Diencephalon (tissue), 1 donor: ENCODE data around the gene MTRF1. TPM values are rescaled to one million over a fixed set of nuclear protein-coding genes. Genes with fewer than 3 reads are reported as not detected.

Experiments used
- total RNA-seq: library from RNA; depleted of rRNA; stranded (reverse); fragments of >200 nt; gene quantifications from one replicate; pipeline ENCODE4 v1.2.3, GENCODE V29; 2014

The MTRF1 gene
- total RNA-seq, result 19.8 TPM

GRCh38 chr13:41263261-41263971 is at the start of gene MTRF1:
MTRF1 (minus strand) TSS chr13:41263576; CDS start chr13:41260907, 2,669 bp downstream.

GRCh38 chr13:41310963-41311405 is 47.6 kb upstream of the MTRF1 start, which contains the start of gene NAA16:
NAA16 (plus strand) TSS chr13:41311267; CDS start chr13:41311529, 262 bp downstream.

DNA sequence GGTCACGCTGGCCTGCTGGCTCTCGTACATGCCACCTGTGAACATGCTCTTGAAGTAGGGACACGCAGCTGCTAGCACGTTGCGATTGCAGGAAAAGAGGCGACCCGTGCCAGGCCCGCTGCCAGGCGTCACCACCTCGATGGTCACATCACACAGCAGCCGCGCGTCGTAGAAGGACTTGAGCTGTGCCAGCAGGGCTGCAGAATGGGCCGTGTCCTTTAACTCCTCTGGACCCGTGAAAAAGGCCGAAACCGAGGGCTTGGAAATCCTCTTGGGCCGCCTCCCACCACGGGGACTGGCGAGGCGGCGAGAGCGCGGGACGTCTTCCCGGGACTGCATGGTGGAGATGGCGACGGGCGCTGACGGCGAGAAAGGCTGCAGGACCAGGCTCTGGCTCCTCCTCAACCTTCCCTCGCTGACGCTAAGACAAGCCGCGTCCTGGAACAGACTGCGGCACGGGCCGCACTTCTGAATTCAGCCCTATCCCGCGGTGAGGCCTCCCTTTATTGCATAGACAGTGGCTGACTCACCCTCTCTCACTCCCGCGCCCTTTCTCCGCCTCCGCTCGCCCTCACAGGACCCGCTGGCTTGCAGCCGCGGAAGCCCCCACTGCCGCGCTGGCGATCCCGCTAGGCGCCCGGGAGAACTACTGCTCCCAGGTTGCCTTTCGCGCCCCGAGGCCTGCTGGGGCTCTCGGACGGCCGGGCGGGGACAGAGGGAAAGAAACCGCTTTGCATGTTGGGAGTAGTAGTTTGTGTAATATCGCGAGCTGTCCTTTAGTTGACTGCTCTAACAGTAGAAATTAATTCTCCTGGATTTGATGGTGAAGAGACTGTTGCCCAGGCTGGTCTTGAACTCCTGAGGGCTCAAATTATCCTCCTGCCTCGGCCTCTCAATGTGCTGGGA is 69.2 kb downstream of the MTRF1 start, which contains the start of gene KBTBD7:
TSS of gene KBTBD7 (minus strand) at position 651 of the 906 bp plus-strand sequence. CDS start at position 339, 312 bp downstream.

Other genes starting within 250 kb of the MTRF1 start
- 16.6 TPM for gene ELF1, start 244.3 kb downstream of the MTRF1 start, total RNA-seq
- 17.8 TPM for gene WBP4, start 202.1 kb downstream of the MTRF1 start, total RNA-seq
- 86.0 TPM for gene KBTBD6, start 130.8 kb downstream of the MTRF1 start, total RNA-seq
- 39.9 TPM for gene KBTBD7, start 69.0 kb downstream of the MTRF1 start, total RNA-seq
- gene NAA16, start 47.7 kb upstream of the MTRF1 start, total RNA-seq, result 54.4 TPM
- gene RGCC, start 194.0 kb upstream of the MTRF1 start, total RNA-seq, result 27.9 TPM